ENCODE data around the gene FAM234A.

The FAM234A gene

GRCh38 chr16:306911-307370 is 72.3 kb downstream of the FAM234A start:
- no peak overlapping the region for H3K9ac ChIP-seq (ENCODE audit: low read length)
- peaks cover 14% of the 10 kb centered on the region for H3K36me3 ChIP-seq (ENCODE audit: control insufficient read depth, insufficient read depth, low read length)
- H3K4me3 ChIP-seq (ENCODE audit: low read length), result no peak overlapping the region
- no peaks in the 10 kb centered on the region for H3K4me1 ChIP-seq (ENCODE audit: control insufficient read depth, insufficient read depth, low read length)
- no peaks in the 10 kb centered on the region for H3K27me3 ChIP-seq (ENCODE audit: control insufficient read depth, insufficient read depth, low read length)
- H3K27ac ChIP-seq (ENCODE audit: low read depth, low read length), result no peak overlapping the region

DNA sequence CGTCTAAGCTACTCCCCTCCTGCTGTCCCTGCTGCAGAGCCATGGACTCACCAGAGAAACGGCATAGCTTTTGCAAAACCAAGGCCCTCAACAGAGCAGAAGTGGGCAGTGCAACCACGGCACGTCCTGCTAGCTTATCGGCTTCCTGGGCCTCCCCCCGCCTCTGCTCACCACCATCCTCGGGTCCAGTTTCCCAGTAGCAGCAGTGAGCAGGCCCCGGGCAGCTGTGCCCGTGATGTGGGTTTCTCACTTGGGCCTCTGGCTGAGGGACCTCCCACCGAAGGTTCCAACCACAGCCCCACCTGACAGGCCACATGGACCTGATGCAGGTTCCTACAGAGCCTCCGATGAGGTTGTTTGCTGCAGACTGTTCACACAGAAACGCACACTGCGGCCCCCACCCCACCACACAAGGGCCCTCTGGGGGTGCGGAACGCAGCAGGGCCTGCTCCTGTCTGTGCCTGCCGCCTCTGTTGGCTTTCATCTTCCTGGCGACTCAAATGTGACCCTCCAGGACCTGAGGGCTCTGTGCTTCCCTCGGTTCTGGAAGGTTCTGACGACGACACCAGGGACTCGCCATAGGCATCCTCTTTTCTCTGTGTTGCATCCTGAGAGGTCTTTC is 73.2 kb downstream of the FAM234A start:
- H3K27ac ChIP-seq (ENCODE audit: low read depth, low read length), result no peak overlapping the region
- H3K4me1 ChIP-seq (ENCODE audit: control insufficient read depth, insufficient read depth, low read length), result no peaks in the 10 kb centered on the region

GRCh38 chr16:309476-309875 is 74.9 kb downstream of the FAM234A start:
- peaks cover 18% of the 10 kb centered on the region for H3K36me3 ChIP-seq (ENCODE audit: control insufficient read depth, insufficient read depth, low read length)
- no peak overlapping the region for H3K9ac ChIP-seq (ENCODE audit: low read length)
- no peaks in the 10 kb centered on the region for H3K27me3 ChIP-seq (ENCODE audit: control insufficient read depth, insufficient read depth, low read length)
- H3K27ac ChIP-seq (ENCODE audit: low read depth, low read length), result no peak overlapping the region
- H3K4me3 ChIP-seq (ENCODE audit: low read length), result no peak overlapping the region
- no peaks in the 10 kb centered on the region for H3K4me1 ChIP-seq (ENCODE audit: control insufficient read depth, insufficient read depth, low read length)

More for the DNA sequence above, 73.2 kb downstream of the FAM234A start:
- no peak overlapping the region for H3K4me3 ChIP-seq (ENCODE audit: low read length)
- peaks cover 12% of the 10 kb centered on the region for H3K36me3 ChIP-seq (ENCODE audit: control insufficient read depth, insufficient read depth, low read length)
- H3K9ac ChIP-seq (ENCODE audit: low read length), result no peak overlapping the region
- H3K27me3 ChIP-seq (ENCODE audit: control insufficient read depth, insufficient read depth, low read length), result no peaks in the 10 kb centered on the region

DNA sequence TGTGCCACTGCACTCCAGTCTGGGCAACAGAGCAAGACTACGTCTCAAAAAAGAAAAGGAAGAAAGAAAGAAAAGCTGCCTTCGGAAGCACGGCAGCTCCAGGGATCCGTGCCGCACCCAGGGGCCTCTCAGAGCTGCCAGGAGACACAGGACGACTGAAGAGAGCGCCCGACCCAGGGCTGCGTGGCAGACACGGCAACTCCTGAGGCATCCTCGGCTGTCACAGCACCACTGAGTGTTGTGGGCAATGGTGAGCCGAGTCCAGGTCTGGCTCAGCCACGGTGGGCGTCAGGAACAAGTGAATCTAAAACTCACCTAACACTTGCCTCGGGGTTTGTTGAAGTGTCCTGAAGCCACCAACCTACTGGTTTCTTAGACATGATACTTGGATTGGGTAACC is 77.1 kb downstream of the FAM234A start:
- no peaks in the 10 kb centered on the region for H3K4me1 ChIP-seq (ENCODE audit: control insufficient read depth, insufficient read depth, low read length)
- no peak overlapping the region for H3K4me3 ChIP-seq (ENCODE audit: low read length)
- no peak overlapping the region for H3K27ac ChIP-seq (ENCODE audit: low read depth, low read length)
- H3K27me3 ChIP-seq (ENCODE audit: control insufficient read depth, insufficient read depth, low read length), result no peaks in the 10 kb centered on the region
- H3K9ac ChIP-seq (ENCODE audit: low read length), result no peak overlapping the region
- peaks cover 18% of the 10 kb centered on the region for H3K36me3 ChIP-seq (ENCODE audit: control insufficient read depth, insufficient read depth, low read length)

DNA sequence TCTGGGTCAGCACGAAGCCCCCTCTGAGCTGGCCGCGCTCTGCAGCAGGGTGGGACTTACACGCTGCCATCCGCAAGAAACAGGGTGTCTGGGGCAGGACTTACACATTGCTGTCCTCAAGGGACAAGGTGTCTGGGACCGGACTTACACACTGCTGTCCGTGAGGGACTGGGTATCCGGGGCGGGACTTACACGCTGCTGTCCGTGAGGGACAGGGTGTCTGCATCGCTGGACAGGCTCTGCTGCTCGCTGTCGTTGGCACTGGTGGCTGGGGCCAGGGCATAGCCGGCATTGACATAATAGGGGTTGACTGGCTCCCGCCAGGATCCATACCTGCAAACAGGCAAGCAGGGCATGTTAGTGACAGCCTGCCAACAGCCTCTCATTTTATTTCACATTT is 79.7 kb downstream of the FAM234A start:
- Histone ChIP-seq H3K4me3 (ENCODE audit: low read length) (no peak overlapping the region), H3K27me3 (ENCODE audit: control insufficient read depth, insufficient read depth, low read length) (no peaks in the 10 kb centered on the region), H3K36me3 (ENCODE audit: control insufficient read depth, insufficient read depth, low read length) (peaks cover 22% of the 10 kb centered on the region), H3K27ac (ENCODE audit: low read depth, low read length) (no peak overlapping the region), H3K4me1 (ENCODE audit: control insufficient read depth, insufficient read depth, low read length) (no peaks in the 10 kb centered on the region), H3K9ac (ENCODE audit: low read length) (no peak overlapping the region)

DNA sequence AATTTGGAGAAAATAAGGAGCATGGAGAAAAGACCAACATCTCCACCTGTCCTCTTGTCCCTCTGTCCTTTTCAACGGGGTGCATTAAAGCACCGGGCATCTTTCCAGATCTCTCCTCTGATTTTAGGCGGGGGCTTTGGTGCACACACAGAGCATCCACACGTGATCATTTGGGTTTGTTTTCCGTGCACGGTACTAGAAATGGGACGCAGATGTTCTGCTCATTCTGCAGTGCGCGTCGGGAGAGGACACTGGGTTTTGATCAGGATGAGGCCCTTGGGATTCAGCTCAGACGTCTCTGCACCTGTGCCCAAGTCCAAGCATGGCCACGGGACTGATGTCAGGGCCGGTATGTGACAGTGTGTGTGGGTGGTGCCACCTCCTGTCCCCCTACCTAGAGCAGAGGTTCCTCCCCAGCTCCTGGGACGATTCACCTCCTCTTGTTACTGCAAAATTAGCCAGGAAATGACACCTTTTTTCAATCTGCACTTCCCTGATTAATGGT is 80.2 kb downstream of the FAM234A start:
- H3K4me1 ChIP-seq (ENCODE audit: control insufficient read depth, insufficient read depth, low read length), result no peaks in the 10 kb centered on the region
- no peak overlapping the region for H3K27ac ChIP-seq (ENCODE audit: low read depth, low read length)
- H3K27me3 ChIP-seq (ENCODE audit: control insufficient read depth, insufficient read depth, low read length), result no peaks in the 10 kb centered on the region
- no peak overlapping the region for H3K4me3 ChIP-seq (ENCODE audit: low read length)
- H3K36me3 ChIP-seq (ENCODE audit: control insufficient read depth, insufficient read depth, low read length), result peaks cover 22% of the 10 kb centered on the region
- no peak overlapping the region for H3K9ac ChIP-seq (ENCODE audit: low read length)

All from rectal smooth muscle tissue (tissue), 1 donor.